Measurements from ENCODE around the gene ANKRD40.
"Not testable (repeated sequence)": the region's sequence is repeated elsewhere in the genome, so short reads cannot be mapped to it uniquely, and the experiment has no call there.

ANKRD40 gene

DNA sequence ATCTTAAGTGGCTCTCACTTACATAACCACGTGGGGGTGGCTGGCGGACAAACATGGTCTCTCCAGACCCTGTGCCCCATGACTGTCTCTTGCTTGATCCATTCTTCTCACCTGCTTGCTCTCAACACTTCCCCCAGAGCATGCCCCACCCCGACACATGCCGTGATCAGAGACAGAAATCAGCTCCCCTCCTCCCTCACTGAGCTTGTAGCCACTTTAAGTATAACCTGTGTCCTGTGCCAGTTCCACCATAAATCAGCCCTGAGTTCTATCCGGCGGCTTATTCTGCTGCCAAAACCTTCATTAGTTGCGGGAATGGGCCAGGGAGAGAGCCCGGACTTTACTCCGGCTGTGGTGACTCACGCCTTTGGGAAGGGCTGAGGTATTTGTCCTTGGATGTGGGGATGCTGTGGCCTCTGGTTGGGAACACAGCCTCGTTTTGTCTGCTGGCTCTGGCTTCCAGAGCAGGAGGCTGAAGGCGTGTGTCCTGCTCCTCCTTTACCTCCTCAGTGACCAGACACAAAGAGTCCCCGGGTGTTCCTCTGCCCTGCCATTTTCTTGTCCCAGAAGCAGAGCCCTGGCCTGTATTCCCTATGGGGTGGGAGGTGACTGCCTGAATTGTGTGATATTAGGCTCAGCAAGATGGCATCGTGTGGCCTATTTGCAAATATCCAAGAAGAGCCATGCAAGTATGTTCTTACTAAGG, 21.1 kb downstream of the ANKRD40 start:
- DNase-seq (ENCODE audit: low spot score): no peak

DNA sequence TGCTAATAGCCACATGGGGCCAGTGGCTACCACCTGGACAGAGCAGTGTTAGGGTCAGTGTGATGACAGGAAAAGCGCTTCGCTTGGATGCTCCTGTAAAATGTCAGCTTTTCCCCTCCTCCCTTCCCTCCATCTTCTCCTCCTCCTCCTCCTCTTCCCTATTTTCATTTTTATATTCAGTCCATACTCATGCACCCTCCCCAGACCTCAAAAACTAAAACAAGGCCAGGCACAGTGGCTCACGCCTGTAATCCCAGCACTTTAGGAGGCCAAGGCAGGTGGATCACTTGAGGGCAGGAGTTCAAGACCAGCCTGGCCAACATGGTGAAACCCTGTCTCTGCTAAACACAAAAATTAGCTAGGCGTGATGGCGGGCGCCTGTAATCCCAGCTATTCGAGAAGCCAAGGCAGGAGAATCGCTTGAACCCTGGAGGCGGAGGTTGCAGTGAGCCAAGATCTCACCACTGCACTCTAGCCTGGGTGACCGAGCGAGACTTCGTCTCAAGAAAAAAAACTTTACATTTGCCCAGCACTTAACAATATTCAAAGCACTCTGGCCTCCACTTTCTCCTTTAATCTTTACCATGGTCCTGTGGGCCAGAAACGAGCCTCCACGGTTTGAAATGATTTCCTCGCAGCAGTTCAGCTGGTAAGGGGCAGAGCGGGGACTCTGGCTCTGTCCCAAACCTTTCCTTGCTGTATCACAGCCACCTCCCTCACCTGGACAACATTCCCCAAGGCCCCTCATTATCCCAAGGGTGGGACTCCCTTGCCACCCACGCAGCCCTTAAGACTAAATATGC, 21.8 kb downstream of the ANKRD40 start:
- no peak for DNase-seq (ENCODE audit: low spot score)

DNA sequence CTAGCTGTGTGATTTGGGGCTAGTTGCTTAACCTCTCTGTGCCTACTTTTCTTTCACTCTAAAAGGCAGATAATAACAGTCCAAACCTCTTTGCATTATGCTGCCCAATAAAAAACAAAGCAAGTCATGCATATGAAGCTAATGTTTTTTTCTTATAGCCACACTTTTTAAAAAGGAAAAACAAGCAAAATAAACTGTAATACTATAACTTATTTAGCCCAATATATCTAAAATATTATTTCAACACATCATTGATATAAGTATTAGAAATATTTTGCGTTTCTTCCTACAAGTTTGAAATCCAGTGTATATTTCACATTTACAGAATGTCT, 22.4 kb downstream of the ANKRD40 start:
- no peak for DNase-seq (ENCODE audit: low spot score)

DNA sequence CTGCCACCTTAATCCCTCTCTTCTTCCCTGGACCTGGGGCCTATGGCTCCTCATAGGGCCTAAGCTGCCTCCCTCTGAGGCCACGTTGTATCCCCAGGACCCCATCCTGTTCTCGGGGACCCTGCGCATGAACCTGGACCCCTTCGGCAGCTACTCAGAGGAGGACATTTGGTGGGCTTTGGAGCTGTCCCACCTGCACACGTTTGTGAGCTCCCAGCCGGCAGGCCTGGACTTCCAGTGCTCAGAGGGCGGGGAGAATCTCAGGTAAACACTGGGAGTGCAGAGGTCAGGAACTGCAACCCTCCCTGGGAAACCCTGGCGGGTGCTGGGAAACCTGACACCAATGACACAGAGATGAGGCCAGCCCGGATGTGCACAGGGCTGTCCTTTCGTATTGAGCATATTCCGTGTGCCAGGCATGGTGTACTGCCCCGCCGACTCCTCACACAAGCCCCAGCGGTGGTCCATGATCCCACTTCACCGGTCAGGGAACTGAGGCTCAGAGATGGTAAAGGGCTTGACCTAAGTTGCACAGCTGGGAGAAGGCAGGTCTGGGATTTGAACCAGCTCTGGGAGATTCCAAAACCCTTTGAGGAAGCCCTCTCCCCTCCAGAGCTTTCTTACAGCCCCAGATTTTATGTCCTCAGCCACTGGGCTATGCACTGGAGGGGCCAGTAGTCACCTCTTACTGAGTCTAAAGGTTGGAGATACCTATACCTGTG, 22.9 kb downstream of the ANKRD40 start:
- DNase-seq (ENCODE audit: low spot score): no peak

DNA sequence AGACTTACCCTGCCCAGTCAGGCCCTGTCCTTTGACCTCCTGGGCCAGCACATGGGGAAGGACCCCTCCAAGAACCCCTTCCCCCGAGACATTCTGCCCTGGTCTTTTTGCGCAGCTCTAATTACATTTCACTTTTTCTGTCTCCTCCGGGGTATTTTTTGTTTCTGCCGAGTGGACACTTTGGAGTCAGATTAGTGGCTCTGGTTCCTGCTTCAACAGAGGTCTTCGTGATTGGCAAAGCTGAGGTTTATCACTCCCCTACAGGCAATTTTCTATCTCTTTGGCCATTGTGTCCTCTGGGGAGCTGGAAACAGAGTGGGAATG, 23.5 kb downstream of the ANKRD40 start:
- DNase-seq (ENCODE audit: low spot score): no peak

DNA sequence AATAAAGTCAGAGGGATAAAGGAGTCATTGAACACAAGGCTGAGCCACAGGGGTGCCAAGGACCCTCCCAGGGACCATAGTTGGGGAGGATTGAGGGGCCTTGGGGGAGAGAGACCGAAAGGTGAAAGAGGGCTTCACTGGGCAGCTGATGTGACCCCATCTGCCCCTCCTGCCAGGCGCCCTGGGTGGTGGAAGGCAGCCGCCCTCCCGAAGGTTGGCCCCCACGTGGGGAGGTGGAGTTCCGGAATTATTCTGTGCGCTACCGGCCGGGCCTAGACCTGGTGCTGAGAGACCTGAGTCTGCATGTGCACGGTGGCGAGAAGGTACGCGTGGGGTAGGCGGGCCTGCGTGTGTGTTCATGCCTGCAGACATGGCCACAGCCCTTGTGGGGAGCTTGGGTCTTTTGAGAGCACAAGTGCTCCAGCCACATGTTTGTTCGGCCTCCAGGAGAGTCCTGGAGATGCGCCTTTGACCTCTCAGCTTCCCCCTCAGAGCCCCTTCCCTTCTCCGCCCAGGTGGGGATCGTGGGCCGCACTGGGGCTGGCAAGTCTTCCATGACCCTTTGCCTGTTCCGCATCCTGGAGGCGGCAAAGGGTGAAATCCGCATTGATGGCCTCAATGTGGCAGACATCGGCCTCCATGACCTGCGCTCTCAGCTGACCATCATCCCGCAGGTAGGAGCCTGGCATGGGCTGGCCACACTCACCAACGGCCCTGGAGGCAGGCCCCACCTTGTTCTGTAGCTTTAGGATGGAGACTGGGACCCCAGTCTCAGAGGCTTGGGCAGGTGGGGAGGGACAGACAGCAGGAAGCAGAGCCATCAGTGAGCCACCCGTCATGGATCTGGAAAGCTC, 24.1 kb downstream of the ANKRD40 start:
- DNase-seq (ENCODE audit: low spot score): no peak

DNA sequence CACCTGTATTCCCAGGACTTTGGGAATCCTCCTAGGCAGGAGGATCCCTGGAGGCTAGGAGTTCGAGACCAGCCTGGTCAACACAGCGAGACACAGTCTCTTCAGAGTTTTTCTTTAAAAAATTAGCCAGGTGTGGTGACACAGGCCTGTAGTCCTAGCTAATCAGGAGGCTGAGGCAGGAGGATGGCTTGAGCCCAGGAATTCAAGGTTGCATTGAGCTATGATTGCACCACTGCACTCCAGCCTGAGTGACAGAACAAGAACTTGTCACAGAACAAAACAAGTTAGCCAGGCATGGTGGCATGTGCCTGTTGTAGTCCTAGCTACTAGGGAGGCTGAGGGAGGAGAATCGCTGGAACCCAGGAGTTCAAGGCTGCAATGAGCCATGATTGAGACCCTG, 24.8 kb downstream of the ANKRD40 start:
- no peak for DNase-seq (ENCODE audit: low spot score)

DNA sequence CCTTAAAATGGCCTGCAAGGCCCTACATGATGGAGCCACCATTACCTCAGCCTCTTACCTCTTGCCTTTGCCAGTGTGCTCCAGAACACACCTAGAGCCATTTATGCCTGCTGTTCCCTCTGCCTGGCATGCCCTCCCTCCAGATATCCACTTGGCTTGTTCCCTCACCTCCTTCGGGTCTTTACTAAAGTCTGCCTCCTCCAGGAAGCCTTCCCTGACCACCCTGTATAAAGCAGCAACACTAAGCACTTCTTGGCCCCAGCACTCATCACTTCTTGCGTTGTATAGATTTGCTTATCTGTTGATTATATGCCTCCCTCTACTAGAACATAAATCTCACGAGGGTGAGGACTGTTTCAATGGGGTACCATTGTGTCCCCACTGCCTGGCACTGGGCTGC, 25.3 kb downstream of the ANKRD40 start:
- no peak for DNase-seq (ENCODE audit: low spot score)

DNA sequence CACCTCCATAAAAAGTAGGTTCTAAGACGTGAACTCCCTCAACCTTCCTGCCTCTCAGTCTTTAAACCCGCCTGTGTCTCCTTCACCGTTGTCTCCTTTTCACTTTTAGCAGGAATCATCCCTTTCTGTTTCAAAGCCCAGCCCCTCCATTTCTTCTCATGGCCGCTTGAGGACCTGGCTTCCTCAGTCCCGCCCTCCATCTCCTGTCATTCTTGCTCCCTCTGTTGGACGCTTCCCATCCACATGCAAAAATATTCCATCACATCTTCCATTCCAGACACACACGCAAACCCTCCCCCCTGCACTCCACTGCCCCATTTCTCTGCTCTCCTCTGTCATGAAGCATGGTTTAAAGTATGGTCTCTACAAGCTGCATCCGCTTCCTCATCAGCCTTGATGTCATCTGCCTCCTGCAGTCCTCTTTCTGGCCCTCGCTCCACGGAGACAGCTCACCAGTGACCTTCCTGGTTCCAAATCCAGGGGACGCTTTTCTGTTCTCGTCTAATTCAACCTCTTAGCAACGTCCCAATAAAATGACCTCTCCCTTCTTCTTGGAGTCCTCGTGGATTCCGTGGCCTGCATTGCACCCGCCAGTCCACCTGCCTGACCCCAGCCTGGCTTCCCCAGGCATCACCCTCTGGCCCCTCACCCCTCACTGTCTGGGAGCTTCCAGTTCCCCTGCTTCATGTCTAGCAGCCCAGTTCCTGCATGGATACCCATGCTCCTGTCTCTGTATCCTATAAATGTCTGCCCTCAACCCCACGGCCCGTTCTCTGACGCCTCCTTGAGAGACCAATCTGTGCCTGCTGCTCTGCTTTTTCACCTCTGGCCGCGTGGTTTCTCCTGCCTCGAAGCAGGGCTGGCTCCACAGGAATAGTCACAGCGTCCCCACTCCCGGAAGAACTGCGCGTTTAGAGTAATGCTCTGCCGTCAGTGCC, 26.2 kb downstream of the ANKRD40 start:
- DNase-seq (ENCODE audit: low spot score): no peak

DNA sequence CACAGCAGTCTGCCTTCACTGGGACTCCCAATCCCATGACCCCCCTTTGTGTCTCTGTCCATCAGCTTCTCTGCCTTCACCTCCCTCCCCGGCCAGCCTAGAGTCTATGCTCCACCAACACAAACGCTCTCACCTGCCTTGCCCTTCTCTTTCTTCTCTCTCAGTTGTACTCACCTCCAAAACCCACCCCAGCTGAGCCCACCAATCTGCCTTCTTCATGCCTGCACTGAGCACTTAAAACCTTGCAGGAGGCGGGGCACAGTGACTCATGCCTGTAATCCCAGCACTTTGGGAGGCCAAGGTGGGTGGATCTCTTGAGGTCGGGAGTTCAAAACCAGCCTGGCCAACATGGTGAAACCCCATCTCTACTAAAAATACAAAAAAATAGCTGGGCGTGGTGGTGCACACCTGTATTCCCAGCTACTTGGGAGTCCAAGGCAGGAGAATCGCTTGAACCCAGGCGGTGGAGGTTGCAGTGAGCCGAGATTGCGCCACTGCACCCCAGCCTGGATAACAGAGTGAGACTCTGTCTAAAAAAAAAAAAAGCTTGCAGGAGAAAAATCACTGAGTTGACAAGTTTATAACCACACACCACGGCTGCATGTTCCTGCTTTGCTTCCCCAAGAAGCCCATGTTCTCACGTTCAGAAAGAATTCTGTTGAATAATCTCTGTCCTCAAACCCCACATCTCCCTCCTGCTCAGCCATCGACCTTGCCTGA, 27.0 kb downstream of the ANKRD40 start:
- DNase-seq (ENCODE audit: low spot score): not testable (repeated sequence)

DNA sequence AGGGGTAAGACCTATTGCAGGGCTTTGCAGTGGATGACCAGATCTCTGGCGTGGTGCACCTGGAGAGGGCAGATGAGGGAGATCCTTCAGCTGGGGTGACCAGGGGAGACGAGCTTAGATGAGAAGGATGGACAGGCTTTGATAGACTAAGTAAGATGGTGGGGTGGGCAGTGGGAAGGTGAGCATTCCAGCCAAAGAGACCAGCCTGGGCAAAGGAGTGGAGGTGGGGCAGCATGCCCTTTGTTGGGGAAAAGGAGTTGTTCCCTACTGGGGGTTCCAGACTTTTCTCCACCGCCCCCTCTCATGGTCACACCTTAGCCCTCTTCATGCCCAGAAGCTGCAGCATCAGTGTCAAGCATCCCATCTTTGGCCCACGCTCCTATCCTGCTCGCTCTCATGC, 27.6 kb downstream of the ANKRD40 start:
- DNase-seq (ENCODE audit: low spot score): no peak

DNA sequence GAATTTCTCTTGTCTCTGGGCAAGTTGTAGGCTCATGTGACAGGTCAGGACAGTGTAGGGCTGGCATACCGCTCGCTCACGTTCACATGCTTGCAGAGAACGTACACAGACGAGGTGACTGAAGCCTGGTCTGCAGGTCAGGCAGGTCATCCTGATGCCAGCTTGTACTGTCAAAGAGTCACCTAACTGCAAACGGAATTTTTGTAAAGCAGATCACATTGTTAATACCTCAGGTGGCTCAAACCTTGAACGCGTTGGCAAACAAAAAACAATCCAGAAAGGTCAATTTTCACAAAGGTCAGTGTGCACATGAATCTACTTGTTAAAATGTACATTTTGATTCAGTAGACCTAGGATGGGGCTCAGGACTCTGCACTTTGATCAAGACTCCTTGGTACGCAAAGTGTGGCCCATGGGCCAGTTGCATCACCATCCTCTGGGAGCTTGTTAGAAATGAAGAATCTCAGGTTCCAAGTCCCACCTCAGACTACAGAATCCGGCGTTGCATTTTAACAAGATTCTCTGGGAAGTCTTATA, 28.6 kb downstream of the ANKRD40 start:
- DNase-seq (ENCODE audit: low spot score): no peak

DNA sequence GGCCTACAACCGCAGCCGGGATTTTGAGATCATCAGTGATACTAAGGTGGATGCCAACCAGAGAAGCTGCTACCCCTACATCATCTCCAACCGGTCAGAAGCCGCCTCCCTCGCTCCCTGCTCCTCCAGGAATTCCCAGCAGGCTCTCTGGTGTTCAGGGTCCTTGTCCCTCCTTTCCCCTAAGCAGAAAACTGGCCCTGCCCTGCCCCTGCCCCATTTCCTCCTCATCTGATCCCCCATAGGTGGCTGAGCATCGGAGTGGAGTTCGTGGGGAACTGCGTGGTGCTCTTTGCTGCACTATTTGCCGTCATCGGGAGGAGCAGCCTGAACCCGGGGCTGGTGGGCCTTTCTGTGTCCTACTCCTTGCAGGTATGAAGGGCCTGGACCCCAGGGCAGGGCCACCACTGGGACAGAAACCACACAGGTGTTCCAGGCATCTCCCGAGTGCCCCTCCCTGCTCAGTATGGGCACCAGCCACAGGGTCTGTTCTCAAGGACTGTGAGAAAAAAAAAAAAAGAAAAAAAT, 29.8 kb downstream of the ANKRD40 start:
- no peak for DNase-seq (ENCODE audit: low spot score)

DNA sequence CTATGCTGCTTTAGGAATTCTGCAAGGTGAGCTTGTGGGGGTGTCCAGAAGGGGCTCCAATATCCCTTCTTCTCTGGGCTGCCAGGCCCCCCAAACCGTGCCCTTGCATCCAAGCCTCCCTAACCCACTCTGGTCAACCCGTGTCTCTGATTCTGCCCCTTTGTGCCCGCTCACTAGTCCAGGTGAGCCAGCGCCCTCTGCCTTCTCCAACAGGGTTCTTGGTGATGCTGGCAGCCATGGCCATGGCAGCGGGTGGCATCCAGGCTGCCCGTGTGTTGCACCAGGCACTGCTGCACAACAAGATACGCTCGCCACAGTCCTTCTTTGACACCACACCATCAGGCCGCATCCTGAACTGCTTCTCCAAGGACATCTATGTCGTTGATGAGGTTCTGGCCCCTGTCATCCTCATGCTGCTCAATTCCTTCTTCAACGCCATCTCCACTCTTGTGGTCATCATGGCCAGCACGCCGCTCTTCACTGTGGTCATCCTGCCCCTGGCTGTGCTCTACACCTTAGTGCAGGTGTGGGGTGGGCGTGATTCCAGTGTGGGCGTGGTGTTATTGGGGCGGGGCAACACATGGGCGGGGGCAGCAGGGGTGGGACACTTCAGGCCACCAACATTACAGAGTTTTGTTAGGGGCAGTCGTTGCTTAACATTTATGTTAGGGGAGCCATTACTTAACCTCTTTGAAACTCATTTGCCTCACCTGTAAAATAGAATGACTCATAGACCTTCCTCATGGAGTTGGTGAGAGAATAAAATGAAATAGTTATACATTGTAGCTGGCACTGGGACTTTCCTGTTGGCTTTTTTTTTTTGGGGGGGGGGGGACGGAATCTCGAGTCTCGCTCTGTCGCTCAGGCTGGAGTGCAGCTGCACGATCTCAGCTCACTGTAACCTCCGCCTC, 31.4 kb downstream of the ANKRD40 start:
- no peak for DNase-seq (ENCODE audit: low spot score)

DNA sequence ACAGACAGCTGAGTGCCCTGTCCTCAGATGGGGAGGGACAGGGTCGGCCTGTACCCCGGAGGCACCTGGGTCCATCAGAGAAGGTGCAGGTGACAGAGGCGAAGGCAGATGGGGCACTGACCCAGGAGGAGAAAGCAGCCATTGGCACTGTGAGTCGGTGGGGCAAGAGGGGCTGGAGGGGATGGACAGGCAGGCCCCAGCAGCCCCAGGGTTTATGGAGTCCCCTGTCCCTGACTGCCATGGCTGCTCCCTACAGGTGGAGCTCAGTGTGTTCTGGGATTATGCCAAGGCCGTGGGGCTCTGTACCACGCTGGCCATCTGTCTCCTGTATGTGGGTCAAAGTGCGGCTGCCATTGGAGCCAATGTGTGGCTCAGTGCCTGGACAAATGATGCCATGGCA, 32.1 kb downstream of the ANKRD40 start:
- DNase-seq (ENCODE audit: low spot score): no peak

DNA sequence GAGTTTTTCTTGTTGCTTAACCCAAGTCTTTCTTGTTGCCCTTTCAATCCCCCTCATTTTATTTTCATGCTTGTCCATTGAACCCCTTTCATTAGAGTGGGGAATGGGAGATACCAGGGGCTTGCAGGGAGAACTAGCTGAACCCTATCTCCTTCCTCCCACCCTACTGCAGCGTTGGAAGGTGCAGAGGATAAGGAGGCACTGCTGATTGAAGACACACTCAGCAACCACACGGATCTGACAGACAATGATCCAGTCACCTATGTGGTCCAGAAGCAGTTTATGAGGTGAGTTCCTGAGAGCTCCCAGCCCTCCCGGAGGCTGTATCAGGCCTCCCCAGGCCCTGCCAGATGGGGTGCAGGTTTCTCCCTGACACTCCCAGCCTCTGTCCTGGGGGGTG, 32.5 kb downstream of the ANKRD40 start:
- DNase-seq (ENCODE audit: low spot score): no peak

DNA sequence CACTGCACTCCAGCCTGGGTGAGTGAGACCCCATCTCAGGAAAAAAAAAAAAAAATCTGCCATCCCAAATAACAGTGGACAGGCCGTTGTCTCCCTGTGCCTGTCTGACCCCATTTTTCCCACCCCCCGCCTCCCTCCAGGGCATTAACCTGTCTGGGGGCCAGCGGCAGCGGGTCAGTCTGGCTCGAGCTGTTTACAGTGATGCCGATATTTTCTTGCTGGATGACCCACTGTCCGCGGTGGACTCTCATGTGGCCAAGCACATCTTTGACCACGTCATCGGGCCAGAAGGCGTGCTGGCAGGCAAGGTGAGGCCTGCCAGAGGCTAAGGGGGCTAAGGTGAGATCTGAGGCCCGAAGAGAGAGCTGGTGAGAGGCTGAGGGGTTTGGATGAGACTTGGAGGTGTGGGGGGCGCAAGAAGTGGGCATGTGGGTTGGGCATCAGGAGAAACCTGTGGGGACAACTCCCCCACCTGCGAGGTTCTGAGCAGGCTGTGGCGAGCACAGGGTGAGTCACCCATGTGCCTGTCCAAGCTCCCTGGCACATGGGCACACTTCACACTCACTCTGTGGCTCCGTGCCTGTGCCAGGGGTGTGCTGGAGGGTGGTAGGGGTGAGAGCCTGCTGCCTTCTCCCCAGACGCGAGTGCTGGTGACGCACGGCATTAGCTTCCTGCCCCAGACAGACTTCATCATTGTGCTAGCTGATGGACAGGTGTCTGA, 34.7 kb downstream of the ANKRD40 start:
- no peak for DNase-seq (ENCODE audit: low spot score)

DNA sequence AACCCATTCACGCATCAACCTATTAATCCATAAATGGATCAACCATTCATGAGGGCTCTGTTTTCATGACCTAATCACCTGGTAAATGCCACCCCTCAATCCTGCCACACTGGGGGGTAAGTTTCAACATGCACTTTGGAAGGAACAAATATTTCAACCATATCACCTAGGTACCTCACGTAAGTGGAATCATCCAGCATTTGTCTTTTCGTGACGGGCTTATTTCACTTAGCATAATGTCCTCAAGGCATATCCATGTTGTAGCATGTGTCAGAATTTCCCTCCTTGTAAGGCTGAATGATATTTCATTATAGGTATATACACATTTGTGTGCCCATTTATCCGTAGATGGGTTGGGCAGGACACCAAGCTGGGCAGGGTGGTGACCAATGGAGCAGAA, 35.6 kb downstream of the ANKRD40 start:
- no peak for DNase-seq (ENCODE audit: low spot score)
